ENCODE data around the gene ZBTB32. TPM values are rescaled to one million over a fixed set of nuclear protein-coding genes. Genes with fewer than 3 reads are reported as not detected.

ZBTB32 gene
- total and polyA plus RNA-seq, 11 donors: 0.24 TPM; not detected in 10

GRCh38 chr19:35732540-35733179 is 28.3 kb downstream of the ZBTB32 start:
- H3K4me3 ChIP-seq: no peak overlapping the region
- intact Hi-C loops (cut with DNase I): no loop called here
- TF ChIP-seq POLR2A (IDR thresholded peaks at IDR 0.05) (no peak), CTCF (IDR thresholded peaks at IDR 0.05) (no peak)
- WGBS, 4 donors: 85 to 92% (median 90%) methylated on average over 16 to 25 of the region's 25 CpGs
- no peak overlapping the region for H3K27ac ChIP-seq
- no peaks in the 10 kb centered on the region for H3K9me3 ChIP-seq
- no peak for ATAC-seq
- H3K4me1 ChIP-seq: no peaks in the 10 kb centered on the region
- DNase-seq: no peak
- no peaks in the 10 kb centered on the region for H3K27me3 ChIP-seq
- H3K36me3 ChIP-seq: peaks cover 5 to 97% (median 93%) of the 10 kb centered on the region in 9 donors

DNA sequence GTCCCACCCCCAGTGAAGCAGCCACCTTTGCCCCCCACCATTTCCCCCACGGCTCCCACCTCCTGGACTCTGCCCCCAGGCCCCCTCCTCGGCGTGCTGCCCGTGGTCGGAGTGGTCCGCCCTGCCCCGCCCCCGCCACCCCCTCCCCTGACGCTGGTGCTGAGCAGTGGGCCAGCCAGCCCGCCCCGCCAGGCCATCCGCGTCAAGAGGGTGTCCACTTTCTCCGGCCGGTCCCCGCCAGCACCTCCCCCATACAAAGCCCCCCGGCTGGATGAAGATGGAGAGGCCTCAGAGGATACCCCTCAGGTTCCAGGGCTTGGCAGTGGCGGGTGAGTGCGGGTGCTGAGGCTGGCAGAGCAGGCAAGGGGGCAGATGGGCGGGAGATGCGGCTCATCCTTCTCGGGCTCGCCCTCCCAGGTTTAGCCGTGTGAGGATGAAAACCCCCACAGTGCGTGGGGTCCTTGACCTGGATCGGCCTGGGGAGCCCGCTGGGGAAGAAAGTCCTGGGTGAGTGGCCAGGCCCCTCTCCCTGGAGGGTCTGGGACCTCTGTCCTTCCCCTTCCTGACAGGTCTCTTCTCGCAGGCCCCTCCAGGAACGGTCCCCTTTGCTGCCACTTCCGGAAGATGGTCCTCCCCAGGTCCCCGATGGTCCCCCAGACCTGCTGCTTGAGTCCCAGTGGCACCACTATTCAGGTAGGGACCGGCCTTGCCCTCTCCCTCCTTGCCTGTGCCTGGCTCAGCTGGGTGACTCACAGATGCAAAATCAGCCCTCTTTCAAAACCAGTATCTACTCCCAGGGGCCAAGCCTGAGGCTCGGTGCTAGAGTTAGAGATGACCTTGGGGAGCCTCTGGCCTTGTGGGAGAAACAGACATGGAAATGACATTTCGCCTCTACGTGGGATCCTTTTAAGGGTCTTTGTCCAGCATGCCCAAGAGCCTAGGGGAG is 29.1 kb downstream of the ZBTB32 start:
- no peak for ATAC-seq
- H3K36me3 ChIP-seq: peaks cover 5 to 97% (median 93%) of the 10 kb centered on the region in 9 donors
- 89 to 94% (median 92%) methylated on average over 34 to 35 of the region's 35 CpGs for WGBS, 4 donors

DNA sequence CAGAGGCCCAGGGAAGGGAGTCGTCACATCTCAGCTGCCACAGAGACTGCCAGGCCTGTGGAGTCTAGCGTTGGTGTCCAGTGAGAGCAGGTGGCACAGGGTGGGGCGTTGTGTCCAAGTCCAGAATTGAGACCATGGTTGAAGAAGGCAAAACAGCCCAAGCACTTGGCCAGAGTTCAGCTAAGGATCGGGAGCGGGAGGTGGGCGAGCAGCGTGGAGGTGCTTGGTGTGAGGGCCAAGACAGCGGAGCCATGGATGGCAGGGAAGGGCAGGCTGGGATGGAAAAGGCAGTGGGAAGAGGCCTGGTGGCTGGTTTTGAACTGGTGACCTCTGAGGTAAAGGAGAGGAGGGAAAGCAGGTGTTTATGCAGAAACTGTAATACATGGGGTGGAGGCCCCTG is 29.9 kb downstream of the ZBTB32 start:
- Histone ChIP-seq H3K27me3 (no peaks in the 10 kb centered on the region), H3K27ac (no peak overlapping the region), H3K4me3 (no peak overlapping the region), H3K9me3 (no peaks in the 10 kb centered on the region), H3K4me1 (peaks cover 0 to 5% (median 0%) of the 10 kb centered on the region in 12 donors), H3K36me3 (peaks cover 0 to 96% (median 91%) of the 10 kb centered on the region in 9 donors)
- TF ChIP-seq POLR2A (IDR thresholded peaks at IDR 0.05): no peak
- no peak for TF ChIP-seq CTCF (IDR thresholded peaks at IDR 0.05)
- 94 to 98% (median 95%) methylated on average over 8 of the region's 8 CpGs for WGBS, 4 donors
- intact Hi-C loops (cut with DNase I): no loop called here
- no peak for ATAC-seq
- no peak for DNase-seq

More for the DNA sequence above, 29.1 kb downstream of the ZBTB32 start:
- no peaks in the 10 kb centered on the region for H3K27me3 ChIP-seq
- H3K27ac ChIP-seq: no peak overlapping the region
- intact Hi-C loops (cut with DNase I): no loop called here
- no peak overlapping the region for H3K4me3 ChIP-seq
- TF ChIP-seq POLR2A (IDR thresholded peaks at IDR 0.05): no peak
- TF ChIP-seq CTCF (IDR thresholded peaks at IDR 0.05): no peak
- H3K4me1 ChIP-seq: no peaks in the 10 kb centered on the region
- no peaks in the 10 kb centered on the region for H3K9me3 ChIP-seq
- DNase-seq: no peak

- H3K9me3 ChIP-seq: no peaks in the 10 kb centered on the region
- WGBS, 4 donors: 79 to 82% (median 81%) methylated on average over 5 of the region's 5 CpGs
- ATAC-seq (no peak), DNase-seq (no peak)
- peaks cover 0 to 11% (median 4%) of the 10 kb centered on the region in 12 donors for H3K4me1 ChIP-seq
- TF ChIP-seq POLR2A (IDR thresholded peaks at IDR 0.05): no peak
- no peak for TF ChIP-seq CTCF (IDR thresholded peaks at IDR 0.05)
- no peaks in the 10 kb centered on the region for H3K27me3 ChIP-seq
- H3K36me3 ChIP-seq: peaks cover 0 to 92% (median 85%) of the 10 kb centered on the region in 9 donors
- no peak overlapping the region for H3K4me3 ChIP-seq
- no peak overlapping the region for H3K27ac ChIP-seq
- intact Hi-C loops (cut with DNase I): no loop called here
Measured at GRCh38 chr19:35734889-35735288, 30.5 kb downstream of the ZBTB32 start.

Measured in heart left ventricle (tissue), 16 donors.